GM19397 (cell line): ENCODE results near the gene NKTR.

Experiments used
- ATAC-seq: cut with Tn5 transposase; IDR thresholded peaks from one replicate; pipeline ENCODE4 v1.9.1; 2021; ENCODE audit warnings: mild to moderate bottlenecking, moderate library complexity; ENCODE audit not compliant: unreplicated experiment

NKTR gene

DNA sequence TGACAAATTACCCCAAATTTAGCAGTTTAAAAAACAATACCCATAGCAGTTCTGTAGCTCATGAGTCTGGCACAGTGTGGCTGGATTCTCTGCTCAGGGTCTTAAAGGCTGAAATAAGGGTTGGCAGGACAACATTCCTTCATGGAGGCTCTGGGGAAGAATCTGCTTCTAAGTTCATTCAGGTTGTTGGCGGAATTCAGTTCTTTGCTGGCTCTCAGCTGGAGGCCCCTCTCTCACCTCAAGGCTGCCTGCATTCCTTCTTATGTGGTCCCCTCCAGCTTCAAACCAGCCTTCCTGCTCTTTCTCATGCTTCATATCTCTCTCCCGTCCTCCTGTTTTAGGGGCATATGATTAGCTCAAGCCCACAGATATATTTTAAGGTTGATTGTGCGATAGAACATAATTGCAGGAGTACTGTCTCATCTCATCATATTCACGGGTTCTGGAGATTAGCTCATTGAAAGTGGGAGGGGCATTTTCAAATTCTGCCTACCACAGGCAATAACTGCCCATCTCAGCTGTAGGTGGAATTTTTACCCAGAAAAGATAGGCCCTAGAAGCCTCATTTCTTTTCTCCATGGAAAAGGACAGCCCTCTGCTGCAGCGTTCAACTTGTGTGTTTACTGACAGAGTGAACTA is 47.5 kb downstream of the NKTR start:
- no peak for ATAC-seq

DNA sequence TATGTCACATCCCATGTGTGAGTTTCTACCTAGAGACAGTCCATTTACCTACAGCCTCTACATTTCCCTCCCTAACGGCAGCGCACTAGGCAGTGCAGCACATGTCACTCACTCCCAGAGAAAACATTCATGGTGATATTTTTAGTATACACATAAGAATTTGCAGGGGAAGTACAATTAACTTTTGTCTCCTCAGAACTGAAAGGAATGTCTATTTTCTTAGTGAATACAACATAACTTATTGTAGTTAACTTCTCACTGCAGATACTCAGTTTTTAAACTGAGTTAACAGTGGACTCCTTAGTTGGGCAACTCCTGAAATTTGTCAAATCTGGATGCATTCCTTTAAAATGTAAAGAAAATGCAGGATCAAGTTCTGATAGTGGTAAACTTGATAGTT is 48.5 kb downstream of the NKTR start:
- ATAC-seq: no peak

- ATAC-seq: no peak
Observed at GRCh38 chr3:42649783-42650182, 49.3 kb downstream of the NKTR start.

GRCh38 chr3:42651248-42652091 is 51.0 kb downstream of the NKTR start:
- no peak for ATAC-seq

DNA sequence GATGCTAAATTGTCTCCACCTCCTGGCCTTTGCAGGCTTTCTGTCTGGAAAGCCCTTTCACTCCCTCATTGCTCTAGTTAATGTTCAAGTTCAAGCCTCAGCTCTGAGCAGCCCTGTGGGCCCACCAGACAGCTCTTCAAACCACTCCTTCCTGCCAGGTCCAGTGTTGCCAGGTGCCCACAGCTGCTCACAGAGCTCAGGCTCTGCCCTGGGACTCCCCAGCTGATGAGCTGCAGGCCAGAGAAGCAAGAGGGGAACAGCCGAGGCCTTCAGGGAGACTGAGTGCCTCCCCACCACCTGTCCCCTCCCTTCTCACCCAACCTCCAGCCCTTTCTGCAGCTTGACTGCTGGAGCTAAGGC is 51.7 kb downstream of the NKTR start:
- peak; percentile 21 for ATAC-seq

GRCh38 chr3:42652611-42653302 is 52.3 kb downstream of the NKTR start:
- ATAC-seq: peak; percentile 73

DNA sequence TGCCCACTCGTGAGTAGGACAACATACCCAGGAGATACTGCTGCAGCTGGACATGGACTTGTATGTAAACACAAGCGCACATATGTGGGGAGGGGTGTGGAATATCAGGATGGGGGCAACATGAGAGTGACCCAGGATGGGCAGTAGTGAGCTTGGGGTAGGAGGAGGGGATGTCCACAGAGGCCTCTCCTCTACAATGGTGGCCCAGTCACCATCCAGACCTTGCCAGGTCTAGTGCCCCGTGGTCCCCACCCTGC is 52.7 kb downstream of the NKTR start:
- no peak for ATAC-seq

DNA sequence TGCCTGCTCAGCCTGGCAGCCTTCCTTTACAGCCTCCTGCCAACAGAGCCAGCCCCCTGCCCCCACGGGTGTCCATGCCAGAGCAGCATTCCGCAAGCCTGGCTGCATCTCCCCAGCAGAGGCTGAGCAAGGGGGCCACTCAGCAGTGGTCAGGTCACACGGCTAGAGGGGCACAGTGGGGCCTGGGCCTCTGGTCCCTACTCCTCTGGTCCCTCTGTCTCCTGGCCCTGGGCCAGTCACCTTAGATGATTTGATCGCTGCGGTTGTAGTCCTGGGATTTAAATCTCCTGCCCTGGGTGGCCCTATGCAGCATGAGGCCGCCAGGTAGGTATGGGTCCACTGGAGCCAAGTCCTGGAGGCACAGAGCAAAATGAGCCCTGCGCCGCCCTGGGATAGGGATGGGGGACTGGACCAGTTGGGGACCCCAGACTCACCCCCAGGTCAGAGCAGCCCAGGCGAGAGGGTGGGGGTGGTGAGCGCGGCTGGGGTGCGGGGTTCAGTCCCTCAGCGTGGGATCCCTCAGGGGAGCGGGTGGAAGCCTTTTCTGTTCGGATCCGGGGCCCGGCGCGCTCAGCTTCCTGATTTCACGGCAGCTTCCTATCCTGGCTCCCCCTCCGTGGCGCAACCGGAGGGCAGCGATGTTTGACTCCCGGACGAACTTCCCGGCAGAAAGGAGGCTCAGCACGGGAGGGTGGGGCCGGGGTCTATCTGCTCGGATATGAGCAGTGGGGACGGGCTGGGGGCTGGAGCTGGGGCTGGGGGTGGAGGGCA is 53.3 kb downstream of the NKTR start, which contains the start of gene ZBTB47:
Gene ZBTB47, plus strand, starts transcription at position 138 of the 771 bp plus-strand sequence. CDS start 4,659 bp downstream, outside the sequence.
- no peak for ATAC-seq

GRCh38 chr3:42654331-42655201 is 54.1 kb downstream of the NKTR start:
- no peak for ATAC-seq

DNA sequence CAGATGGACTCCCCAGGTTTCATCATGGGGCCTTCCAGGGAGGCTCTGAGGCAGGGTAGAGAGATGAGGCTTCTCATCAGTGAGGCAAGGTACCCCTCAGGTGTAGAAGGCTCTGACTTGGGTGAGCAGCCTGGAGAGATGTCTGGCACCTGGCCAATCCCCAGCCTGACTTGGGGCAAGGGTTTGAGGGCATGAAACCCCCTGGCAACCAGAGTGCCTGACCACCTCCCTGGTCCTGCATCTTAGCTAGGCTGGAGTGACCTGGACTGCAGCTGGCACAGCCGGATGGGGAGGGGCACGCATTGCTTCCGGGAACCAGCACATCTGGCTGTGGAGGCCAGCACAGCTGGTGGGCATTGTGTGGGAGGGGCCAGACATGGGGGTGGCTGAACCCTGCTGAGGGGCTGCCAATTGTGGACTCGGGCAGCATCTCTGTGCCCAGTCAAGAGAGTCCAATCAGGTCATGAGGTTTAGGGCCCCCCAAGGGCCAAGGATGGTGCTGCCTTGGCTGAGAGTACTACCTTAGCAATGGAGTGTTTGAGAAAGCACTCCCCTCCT is 54.9 kb downstream of the NKTR start:
- ATAC-seq: no peak

- no peak for ATAC-seq
Observed at GRCh38 chr3:42655980-42656679, 55.6 kb downstream of the NKTR start.

DNA sequence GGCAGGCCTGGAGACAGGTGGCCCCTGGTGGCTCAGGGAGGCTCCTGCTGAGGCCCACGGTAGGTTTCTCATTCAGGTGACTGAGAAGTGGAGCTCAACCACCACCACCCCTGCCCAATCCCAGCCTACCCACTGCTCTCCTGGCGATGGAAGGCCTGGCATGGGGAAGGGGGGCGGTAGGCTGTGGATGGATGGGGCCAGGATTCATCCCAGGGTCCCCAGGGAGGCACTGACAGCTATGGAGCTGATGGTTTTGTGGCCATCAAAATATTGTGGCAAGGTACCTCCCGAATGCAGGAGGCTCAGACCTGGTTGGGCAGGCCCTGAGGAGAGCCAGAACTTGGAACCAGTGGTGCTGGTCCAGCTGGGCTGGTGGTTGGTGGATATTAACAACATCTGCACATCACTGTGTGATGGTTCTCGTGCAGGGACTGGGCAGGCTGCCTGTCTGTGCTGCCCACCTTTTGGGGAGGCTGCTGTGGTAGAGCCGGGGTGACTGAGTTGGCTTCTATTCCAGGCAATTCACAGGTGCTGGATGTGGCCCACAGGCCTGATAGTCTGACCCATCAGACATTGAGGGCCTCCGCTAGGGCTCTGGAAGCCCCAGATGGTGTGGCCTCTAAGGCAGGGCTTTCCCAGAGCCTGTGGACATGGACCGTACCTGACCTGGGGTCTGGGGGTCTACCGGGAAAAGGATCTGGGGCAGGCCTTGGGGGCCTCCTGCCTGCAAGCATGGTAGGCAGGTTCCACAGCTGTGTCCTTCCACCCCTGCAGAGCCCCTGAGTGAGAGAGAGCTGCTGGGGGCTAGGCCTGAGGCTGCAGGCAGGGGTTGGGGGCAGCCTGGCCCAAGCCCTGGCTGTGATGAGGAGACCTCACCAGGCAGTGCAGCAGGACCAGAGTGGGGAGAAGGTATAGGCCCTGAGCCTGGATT is 56.5 kb downstream of the NKTR start:
- no peak for ATAC-seq

DNA sequence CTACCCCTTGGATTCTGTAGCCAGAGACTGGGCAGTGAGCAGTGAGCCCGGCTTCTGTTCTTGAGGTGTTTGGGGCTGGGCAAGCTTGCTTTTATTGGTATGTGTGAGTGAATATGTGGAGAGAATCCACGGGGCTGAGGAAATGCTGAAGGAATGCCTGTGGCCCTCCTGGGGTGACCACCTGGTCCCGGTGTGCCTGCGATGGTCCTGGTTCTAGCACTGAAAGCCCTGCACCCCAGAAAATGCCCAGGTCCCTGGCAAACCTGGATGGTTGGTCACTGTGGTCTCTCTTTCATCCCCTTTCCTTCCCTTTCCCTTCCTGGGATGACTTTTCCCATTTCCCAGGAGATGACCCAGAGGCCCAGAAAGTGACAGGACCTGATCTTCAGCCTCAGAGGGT is 57.2 kb downstream of the NKTR start:
- ATAC-seq: no peak

DNA sequence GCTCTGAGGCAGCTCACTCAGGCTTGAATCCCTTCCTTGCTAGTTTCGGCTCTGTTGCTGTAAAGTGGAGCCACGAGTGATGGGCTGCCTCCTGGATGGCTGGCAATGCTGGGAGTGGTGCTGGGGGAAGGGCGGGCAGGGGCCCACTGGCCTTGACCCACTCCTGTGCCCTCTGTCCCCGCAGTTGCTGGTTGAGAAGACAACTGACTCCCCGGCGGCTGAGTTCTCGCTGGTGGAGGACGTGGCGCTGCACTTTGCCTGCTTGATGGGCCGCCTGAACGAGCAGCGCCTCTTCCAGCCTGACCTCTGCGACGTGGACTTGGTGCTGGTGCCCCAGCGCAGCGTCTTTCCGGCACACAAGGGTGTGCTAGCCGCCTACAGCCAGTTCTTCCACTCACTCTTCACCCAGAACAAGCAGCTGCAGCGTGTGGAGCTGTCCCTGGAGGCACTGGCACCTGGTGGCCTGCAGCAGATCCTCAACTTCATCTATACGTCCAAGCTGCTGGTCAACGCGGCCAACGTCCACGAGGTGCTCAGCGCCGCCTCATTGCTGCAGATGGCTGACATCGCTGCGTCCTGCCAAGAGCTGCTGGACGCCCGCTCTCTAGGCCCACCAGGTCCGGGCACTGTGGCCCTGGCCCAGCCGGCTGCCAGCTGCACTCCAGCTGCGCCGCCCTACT is 57.7 kb downstream of the NKTR start:
- ATAC-seq: no peak

DNA sequence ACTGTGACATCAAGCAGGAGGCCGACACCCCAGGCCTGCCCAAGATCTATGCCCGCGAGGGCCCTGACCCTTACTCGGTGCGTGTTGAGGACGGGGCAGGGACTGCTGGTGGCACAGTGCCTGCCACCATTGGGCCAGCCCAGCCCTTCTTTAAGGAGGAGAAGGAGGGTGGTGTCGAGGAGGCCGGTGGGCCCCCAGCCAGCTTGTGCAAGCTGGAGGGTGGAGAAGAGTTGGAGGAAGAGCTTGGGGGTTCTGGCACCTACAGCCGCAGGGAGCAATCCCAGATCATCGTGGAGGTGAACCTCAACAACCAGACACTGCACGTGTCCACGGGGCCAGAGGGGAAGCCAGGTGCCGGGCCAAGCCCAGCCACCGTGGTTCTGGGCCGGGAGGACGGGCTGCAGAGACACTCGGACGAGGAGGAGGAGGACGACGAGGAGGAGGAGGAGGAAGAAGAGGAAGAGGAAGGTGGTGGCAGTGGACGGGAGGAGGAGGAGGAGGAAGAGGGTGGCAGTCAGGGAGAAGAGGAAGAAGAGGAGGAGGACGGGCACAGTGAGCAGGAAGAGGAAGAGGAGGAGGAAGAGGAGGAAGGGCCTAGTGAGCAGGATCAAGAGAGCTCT is 58.4 kb downstream of the NKTR start:
- no peak for ATAC-seq

DNA sequence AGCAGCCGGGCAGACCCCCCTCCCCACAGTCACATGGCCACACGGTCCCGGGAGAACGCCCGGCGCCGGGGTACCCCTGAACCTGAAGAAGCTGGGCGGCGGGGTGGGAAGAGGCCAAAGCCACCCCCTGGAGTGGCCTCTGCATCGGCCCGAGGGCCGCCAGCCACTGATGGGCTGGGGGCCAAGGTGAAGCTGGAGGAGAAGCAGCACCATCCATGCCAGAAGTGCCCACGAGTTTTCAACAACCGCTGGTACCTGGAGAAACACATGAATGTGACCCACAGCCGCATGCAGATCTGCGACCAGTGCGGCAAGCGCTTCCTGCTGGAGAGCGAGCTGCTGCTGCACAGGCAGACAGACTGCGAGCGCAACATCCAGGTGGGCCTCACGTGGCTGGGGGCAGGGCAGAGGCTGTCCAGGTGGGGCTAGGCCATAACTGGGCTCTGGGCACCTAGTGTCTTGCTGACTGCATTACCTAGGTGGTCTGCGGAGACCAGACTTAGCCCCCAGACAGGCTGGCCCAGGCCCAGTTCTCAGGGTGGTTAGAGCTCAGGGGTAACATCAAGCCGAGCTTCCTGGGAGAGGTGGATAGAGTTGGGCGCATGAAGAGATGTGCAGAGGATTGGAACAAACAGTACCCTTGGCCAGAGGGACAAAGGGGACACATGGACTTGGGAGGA is 59.1 kb downstream of the NKTR start:
- ATAC-seq: no peak
